GM12892 (cell line): Measurements from ENCODE around the gene HOXA1.

Experiments
- DNase-seq: peaks from one replicate; pipeline ENCODE4 v3.0.0; 2011; ENCODE audit not compliant: insufficient read length
- FAIRE-seq: peaks from 2 replicates; lab custom pipeline; 2011; peaks lifted over from hg19 to GRCh38; lab: Jason Lieb, UNC
- POLR2A ChIP-seq: IDR thresholded peaks from 2 replicates; pipeline ENCODE4 v1.6.1; 2011; ENCODE audit warnings: low read depth, low read length, control low read depth
- POLR2AphosphoS5 ChIP-seq: IDR thresholded peaks from 2 replicates; pipeline ENCODE4 v1.6.1; 2011; ENCODE audit warnings: low read depth, low read length, control low read depth
- TAF1 ChIP-seq: IDR thresholded peaks from 2 replicates; pipeline ENCODE4 v1.6.1; 2011; ENCODE audit warnings: low read depth, mild to moderate bottlenecking, control low read depth, low read length, borderline replicate concordance

The HOXA1 gene

DNA sequence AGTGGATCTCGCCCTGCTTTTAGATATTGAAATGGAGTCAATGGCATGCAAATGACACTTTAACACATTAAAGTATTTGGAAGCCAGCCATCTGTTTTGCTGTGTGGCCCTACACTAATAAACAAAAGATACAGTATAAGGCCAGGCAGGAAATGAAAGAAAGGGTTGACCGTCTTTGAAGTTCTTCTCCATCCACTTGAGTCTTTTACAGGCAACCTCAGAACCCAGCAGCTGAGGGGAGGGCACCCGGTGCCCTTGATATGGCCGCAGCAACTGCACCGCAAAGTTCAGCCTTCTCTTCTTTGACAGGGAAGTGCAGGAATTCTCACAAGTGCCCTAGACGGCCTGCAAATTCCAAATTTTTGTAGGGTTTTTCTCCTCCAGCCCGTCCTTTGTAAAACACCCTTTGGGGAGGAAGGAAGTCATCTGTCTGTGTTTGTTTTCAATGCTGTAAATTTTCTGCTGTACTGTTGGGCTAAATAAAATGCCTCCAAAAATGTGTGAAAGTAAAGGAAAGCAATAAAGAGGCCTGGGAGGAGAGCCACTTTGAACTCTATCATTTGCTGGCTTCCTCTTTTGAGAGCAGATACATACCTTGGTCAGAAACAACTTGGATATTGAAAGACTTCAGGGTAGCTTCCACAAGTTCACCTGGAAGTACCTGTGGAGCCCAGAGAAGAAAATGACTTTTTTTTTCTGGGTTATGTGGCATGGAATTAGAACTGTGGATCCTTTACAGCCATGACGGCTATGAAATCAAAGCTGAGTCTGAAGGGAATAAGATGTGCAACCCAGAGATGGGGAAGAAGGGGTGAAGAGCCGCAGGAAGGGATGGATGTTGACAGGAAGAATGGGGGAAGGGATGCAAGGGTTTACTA lies 3.6 kb downstream of the HOXA1 start:
- FAIRE-seq (no peak), DNase-seq (no peak)
- TF ChIP-seq POLR2A (no peak), POLR2AphosphoS5 (no peak), TAF1 (no peak)

DNA sequence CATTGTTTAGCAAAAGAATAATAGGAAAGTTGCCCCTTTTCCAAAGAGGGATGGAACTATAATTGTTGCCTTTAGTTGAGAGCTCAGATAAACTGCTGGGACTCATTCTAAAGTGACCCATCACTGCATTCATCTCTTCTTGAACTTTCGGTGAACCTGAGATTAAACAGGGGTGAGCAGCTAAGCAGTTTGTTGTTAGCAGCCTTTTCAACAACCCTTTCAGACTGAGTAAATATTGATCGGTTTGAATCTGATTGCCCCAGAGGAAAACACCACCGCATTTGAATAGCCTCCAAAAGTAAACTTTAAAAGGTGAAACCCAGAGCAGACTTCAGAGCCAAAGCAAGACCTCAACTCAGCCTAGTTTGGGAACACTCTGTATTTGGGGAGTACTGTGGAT lies 4.7 kb downstream of the HOXA1 start:
- FAIRE-seq = no peak

DNA sequence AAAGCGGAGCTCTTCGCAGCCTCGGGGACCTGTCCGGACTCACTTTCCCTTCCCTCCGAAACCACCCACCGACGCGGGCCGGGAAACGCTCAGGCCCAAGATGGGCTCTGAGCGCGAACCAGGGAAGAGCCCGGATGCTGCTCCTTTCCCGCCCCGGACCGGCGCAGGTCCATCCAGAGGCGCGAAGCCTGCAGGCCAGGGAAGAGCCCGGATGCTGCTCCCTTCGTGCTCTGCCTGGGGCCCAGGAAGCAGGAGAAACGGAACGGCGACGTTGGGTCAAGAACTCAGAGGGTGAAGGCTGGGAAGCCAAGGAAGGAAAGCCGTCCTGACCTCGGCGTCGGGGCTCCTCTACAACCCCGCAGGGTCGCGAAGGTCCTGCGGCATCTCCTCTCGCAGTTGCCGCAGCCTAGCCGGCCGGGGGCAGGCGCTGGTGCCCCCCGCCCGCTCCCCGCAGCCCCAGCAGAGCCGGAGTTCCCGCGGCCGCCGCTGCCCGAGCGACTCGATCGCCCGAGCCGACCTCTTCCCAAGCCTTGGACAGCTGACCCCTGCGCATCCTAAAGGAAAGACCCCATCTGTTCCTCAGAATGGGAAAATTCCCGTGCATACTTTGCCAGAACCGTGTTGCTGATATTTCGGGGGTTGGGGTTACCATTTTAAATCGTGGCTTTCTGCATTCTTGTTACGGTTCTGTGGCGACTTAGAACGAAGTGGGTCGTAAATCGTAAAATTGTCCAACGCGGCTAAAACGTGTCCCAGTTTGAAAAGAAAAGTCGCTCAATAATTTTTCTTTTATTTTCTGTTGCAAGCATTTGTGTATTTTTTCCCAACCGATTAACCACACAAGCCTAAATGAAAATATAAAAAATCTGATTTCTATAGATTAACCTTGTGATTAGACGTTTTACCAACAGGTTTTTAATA lies 7.5 kb downstream of the HOXA1 start:
- no peak for DNase-seq
- no peak for FAIRE-seq
- no peak for TF ChIP-seq TAF1
- TF ChIP-seq POLR2AphosphoS5 = no peak
- TF ChIP-seq POLR2A = no peak

More for the DNA sequence above, 4.7 kb downstream of the HOXA1 start:
- no peak for DNase-seq
- TF ChIP-seq TAF1 (no peak), POLR2A (no peak), POLR2AphosphoS5 (no peak)

DNA sequence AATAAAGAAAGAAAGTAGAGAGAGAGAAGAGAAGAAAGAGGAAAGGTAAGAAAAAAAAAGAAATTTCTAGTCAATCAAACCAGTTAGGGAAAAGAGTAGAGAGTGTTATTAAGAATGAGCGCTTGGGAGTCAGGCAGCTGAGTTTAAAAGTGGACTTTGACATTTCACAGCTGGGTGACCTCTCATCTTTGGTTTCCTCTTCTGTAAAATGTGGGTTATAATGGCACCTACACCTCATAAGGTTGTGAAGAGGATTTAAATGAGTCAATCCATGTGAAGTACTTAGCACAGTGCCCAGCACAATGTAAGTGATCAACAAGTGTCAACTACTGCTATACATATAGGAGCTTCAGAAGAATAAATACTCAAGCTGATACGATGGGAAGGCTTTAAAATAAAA lies 12.2 kb downstream of the HOXA1 start:
- FAIRE-seq (no peak), DNase-seq (no peak)
- TF ChIP-seq POLR2A = no peak
- no peak for TF ChIP-seq POLR2AphosphoS5
- no peak for TF ChIP-seq TAF1

DNA sequence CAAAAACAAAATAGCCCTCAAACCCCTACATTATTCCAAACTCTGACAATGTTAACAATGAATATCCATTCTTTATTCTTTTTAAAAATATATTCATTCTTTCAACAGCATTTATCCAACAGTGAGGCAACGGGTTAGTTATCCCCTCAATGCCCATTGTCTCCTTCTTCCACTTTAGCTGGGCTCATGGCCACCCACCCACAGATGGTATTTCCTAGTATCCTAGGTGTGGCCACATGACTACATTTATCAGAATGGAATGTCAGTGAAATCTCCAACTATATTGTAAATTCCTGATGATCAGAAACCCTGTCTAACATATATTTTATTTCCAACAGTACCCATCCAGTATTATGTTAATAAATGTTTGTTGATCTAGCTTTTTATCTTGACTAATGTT lies 13.6 kb downstream of the HOXA1 start:
- TF ChIP-seq TAF1 = no peak
- no peak for TF ChIP-seq POLR2A
- no peak for TF ChIP-seq POLR2AphosphoS5
- FAIRE-seq (no peak), DNase-seq (no peak)

DNA sequence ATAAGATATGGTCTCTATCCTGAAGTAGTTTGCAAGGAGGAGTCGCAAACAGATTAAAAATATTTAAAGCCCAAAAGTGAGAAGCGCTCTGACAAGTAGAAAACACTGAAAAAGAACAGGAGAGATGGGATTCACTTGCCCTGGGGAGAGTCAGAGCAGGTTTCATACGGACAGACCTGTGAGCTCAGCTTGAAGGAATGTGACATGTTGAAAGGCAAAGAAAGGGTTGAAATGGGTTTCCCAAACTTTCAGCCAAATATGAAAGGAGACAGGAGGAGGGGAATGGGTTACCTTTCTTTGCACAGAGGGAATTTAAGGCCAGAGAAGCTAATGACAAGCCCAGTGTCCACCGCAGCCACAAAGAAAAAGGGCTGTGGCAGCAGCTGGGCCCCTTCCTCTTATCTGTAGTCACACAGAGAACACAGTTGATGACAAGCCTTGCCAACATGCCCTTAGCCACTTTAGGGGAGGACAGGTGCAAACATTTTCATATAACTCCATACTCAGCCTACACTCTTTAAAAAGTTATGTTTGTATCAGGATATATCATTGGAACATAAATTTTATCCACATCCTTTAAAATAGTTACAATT lies 14.9 kb downstream of the HOXA1 start:
- DNase-seq (no peak), FAIRE-seq (no peak)
- TF ChIP-seq TAF1 (no peak), POLR2A (no peak), POLR2AphosphoS5 (no peak)

DNA sequence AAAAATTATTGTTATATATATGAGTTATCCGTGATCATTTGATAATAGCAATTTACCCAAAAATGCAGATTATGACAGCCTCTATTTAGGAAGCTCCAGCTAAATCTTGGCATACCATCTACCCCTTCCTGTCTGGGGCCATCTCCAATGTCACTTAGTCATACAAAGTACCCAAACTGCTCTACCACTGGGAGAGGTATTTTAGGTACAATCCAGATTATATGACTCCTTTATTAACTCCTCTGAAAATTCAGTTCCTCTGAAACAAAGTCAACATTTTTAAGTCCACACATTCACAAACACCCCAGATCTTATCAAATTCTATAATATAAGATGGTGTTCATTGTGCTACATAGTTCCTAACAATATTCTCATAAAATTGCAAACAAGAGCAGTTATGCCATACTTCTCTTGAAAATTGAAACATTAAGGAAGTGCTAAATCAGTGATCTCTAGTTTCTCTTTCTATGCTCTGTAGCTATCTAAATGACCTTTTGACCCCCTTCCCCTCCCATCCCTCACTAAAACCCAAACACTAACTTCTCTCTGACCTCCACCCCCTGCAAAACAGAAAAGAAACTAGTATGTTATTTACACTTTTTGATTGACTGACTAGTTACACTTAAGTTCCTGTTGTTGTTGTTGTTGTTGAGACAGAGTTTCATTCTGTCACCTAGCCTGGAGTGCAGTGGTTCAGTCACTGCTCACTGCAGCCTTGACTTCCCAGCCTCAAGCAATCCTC lies 16.4 kb downstream of the HOXA1 start:
- no peak for TF ChIP-seq POLR2AphosphoS5
- TF ChIP-seq TAF1 = no peak
- TF ChIP-seq POLR2A = no peak
- FAIRE-seq (no peak), DNase-seq (no peak)

DNA sequence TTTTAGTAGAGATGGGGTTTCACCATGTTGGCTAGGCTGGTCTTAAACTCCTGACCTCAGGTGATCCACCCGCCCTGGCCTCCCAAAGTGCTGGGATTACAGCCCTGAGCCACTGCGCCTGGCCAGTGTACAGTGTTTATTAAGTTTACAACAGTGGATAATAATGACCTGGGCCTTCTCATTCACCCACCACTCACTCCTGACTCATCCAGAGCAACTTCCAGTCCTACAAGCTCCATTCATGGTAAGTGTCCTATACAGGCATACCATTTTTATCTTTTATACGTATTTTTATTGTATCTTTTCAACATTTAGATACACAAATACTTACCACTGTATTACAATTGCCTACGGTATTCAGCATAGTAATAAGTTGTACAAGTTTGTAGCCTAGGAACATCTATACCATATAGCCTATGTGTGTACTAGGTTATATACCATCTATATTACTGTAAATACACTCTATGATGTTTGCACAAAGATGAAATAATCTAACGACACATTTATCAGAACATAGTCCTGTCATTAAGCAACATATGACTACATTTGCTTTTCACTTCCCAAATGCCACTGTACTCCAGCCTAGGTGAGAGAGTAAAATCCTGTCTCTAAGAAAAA lies 17.1 kb downstream of the HOXA1 start:
- no peak for TF ChIP-seq POLR2A
- no peak for TF ChIP-seq POLR2AphosphoS5
- TF ChIP-seq TAF1 = no peak
- FAIRE-seq (no peak), DNase-seq (no peak)

DNA sequence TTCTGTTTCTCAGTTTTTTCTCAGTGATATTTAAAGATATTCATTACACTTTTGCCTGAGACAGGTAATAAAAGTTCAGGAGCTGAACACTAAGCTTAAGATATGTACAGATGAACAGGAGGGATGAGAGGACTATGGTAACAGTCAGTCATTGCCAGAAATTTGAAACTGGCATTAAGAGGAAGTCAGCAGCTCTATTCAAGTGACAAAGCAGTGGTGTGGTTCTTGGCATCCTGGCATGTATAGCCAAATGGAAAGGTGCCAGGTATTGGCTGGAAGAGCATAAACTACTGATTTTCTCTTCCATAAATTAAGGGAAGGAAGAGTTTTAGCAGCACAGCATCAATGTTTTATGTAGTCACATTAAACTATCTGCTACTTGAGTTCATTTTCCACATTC lies 22.7 kb downstream of the HOXA1 start:
- no peak for DNase-seq
- TF ChIP-seq POLR2AphosphoS5 (no peak), POLR2A (no peak), TAF1 (no peak)
- no peak for FAIRE-seq

DNA sequence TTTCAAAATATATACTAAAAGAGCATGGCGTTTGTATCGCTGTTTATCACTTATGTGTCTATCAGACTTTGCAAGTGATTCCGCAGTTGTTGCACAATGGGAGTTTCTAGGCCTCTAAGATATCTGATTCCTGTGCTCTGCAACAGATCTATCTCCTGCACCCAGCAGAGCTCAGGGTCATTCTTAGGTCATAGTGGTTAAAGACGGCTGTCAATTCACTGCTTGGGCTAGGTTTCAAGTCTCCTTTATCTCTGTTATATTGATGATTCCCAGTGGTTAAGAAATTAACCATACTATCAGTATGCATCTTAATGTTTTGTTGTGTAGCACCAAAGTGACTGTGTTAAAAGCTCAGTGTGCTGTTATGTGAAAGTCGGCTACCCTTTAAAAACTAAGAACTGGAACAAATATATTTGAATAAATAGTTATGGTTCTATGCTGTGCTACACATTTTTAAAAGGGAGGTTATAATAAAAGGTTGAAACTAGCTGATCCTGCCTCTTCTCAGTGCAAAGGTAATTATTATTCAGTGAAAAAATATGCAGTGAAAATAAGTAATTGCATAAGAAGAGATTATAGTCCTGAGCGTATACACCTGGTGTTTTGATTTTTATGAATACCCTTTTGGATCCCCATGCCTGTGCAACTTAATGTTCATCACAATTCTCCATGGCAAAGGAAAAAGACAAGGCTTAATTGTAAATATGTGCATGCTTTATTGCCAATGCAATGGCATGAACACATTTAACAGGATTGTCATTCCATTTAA lies 24.0 kb downstream of the HOXA1 start:
- no peak for FAIRE-seq
- TF ChIP-seq TAF1 (no peak), POLR2A (no peak), POLR2AphosphoS5 (no peak)
- DNase-seq = no peak
